Measurements from ENCODE around the gene C10orf71. TPM values are rescaled to one million over a fixed set of nuclear protein-coding genes. Genes with fewer than 3 reads are reported as not detected.

The C10orf71 gene
- total RNA-seq, 2 experiments from 2014 or later, result not detected

- CTCF ChIA-PET, result no interaction called here
- POLR2A ChIA-PET, result no interaction called here
These were observed 12.1 kb downstream of the C10orf71 start for GRCh38 chr10:49310901-49311554.

GRCh38 chr10:49311555-49312236 is 12.7 kb downstream of the C10orf71 start:
- POLR2A ChIA-PET, result no interaction called here
- CTCF ChIA-PET, result no interaction called here

GRCh38 chr10:49312246-49312869 is 13.4 kb downstream of the C10orf71 start:
- CTCF ChIA-PET, result no interaction called here
- POLR2A ChIA-PET, result no interaction called here

GRCh38 chr10:49313501-49314070 is 14.6 kb downstream of the C10orf71 start:
- POLR2A ChIA-PET, result no interaction called here
- CTCF ChIA-PET, result no interaction called here

- ChIA-PET CTCF (no interaction called here), POLR2A (no interaction called here)
These were observed 15.8 kb downstream of the C10orf71 start for GRCh38 chr10:49314806-49315205.

- POLR2A ChIA-PET, result no interaction called here
- CTCF ChIA-PET, result no interaction called here
These were observed 19.1 kb downstream of the C10orf71 start for GRCh38 chr10:49318028-49318427.

GRCh38 chr10:49318755-49319154 is 19.8 kb downstream of the C10orf71 start:
- CTCF ChIA-PET, result no interaction called here
- POLR2A ChIA-PET, result no interaction called here

GRCh38 chr10:49319206-49319605 is 20.2 kb downstream of the C10orf71 start:
- CTCF ChIA-PET, result no interaction called here
- POLR2A ChIA-PET, result no interaction called here

- ChIA-PET POLR2A (no interaction called here), CTCF (no interaction called here)
These were observed 21.2 kb downstream of the C10orf71 start for GRCh38 chr10:49320191-49320590.

- ChIA-PET POLR2A (no interaction called here), CTCF (no interaction called here)
These were observed 22.1 kb downstream of the C10orf71 start for GRCh38 chr10:49321021-49321420.

GRCh38 chr10:49322371-49323170 is 23.6 kb downstream of the C10orf71 start:
- ChIA-PET CTCF (no interaction called here), POLR2A (no interaction called here)

- ChIA-PET POLR2A (no interaction called here), CTCF (no interaction called here)
These were observed 24.4 kb downstream of the C10orf71 start for GRCh38 chr10:49323171-49323895.

GRCh38 chr10:49323896-49324270 is 24.9 kb downstream of the C10orf71 start:
- CTCF ChIA-PET, result no interaction called here
- POLR2A ChIA-PET, result no interaction called here

GRCh38 chr10:49324711-49325110 is 25.7 kb downstream of the C10orf71 start:
- POLR2A ChIA-PET, result no interaction called here
- CTCF ChIA-PET, result no interaction called here

- ChIA-PET CTCF (no interaction called here), POLR2A (no interaction called here)
These were observed 26.4 kb downstream of the C10orf71 start for GRCh38 chr10:49325131-49325915.

GRCh38 chr10:49325916-49326783 is 27.2 kb downstream of the C10orf71 start:
- CTCF ChIA-PET, result no interaction called here
- POLR2A ChIA-PET, result no interaction called here

GRCh38 chr10:49327036-49327813 is 28.3 kb downstream of the C10orf71 start:
- CTCF ChIA-PET, result no interaction called here

More at GRCh38 chr10:49327036-49327813, 28.3 kb downstream of the C10orf71 start:
- POLR2A ChIA-PET, result no interaction called here
